ENCODE results near the gene ACACA.

The ACACA gene

DNA sequence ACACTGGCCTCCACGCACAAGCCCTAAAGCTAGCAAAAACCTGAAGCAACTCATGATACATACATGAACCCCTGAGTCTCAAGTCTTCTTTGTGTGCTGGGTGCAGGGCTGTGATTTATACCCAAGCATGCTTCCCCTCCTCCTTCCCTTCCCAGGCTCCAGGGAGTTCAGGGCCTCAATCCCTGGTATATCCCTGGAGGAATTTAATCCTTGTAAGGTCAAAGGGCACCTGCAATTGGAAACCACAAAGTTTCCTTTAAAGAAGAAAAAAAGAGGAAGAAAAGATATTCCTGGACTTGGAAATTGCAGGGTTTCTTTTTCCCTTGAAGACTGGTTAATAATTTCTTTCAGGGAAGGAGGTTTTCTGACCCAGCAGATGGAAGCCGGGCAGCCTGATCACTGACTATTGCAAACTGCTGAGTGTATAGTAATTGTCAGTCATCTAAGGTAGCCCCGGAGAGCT is 275.6 kb downstream of the ACACA start:
- peak; percentile 14 for DNase-seq (ENCODE audit: low spot score)

DNA sequence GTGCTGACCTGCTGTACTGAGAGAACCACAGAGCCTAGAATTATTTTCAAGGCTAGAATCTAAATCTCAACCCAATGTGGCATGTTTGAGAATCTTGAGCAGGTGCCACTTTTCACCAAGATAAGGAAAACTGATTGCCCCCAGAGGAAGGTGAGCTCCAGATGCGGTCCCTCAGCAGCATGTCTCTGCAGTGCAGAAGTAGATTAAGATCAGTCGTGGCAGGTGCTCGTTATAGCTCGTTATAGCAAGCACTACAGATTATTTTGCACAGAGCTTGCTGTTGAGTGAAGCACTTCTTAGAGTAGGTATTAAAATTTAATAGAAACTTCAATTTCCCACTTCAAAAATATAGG is 281.8 kb downstream of the ACACA start:
- no peak for DNase-seq (ENCODE audit: low spot score)

DNA sequence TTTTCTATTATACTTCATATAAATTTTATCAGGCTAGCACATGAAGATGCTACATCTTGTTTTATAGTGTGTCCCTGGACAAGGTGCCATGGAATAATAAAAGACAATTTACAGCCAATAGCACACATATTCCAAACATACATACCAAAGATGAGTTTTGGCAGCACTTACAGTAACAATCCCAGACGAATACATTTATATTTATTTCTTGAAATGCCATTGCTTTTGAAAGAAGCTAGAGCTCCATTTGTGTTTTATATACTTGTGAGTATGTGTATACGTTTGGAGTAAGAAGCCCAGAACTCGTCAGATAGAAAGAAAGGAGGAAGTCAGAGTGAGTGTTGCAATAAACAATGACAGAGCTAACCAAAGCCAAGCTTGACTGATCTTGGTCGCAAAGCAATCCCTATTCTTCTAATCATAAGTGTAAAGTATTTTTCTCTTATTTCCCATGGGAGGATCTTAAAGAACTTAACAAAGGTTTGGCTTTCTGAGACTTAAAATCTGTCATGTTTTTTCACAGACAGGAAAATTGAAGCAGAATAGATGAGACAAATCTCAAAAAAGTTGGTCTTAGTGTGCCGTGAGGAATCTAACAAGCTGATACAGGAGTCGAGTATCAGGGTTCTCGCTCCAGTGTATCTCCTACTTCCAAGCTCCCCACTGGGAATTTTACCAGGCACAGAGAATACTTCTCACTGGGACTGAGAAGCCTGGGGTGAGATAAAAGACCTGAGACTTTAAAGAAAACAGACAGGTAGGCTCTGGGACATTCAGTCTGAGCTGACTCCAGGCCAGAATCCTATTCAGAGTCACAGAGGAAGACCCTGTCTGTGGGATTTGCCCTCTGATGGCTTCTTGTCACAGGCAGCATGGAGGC is 282.5 kb downstream of the ACACA start:
- no peak for DNase-seq (ENCODE audit: low spot score)

DNA sequence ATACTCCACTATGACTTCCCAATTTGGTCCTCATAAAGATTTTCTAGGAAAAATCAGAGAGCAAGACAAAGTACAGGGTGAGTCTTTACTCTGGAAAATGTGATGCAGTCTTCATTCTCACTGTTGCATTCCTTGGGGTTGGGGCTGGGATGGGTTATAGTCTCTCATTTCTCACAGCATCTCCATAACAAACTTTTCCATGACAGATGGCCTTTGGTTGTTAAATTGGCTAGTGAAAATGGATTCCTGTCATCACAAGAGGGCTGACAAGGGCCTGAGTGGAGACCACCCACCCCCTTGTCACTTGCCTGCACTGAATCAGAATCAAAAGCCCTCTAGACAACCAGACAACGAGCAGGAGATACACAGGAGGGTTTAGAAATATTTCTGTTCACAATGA is 283.2 kb downstream of the ACACA start:
- no peak for DNase-seq (ENCODE audit: low spot score)

DNA sequence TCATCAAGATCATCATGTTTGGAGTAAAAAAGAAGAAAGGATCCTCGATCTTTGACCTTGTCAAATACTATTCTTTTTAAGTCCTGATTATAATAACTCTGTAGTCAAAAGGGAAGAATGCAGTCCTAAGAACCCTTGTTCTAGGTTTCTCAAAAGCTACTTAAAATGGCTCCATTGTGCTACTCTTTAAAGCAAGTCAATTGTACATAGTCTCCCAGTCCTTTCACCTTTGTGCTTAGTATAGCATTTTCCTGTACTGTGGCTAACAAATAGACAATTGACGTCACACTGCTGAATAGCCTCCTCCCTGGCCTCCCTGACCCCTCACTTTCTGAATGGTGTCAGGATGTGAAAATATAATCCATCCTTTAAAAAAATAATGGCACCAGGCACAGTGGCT is 285.0 kb downstream of the ACACA start:
- no peak for DNase-seq (ENCODE audit: low spot score)

DNA sequence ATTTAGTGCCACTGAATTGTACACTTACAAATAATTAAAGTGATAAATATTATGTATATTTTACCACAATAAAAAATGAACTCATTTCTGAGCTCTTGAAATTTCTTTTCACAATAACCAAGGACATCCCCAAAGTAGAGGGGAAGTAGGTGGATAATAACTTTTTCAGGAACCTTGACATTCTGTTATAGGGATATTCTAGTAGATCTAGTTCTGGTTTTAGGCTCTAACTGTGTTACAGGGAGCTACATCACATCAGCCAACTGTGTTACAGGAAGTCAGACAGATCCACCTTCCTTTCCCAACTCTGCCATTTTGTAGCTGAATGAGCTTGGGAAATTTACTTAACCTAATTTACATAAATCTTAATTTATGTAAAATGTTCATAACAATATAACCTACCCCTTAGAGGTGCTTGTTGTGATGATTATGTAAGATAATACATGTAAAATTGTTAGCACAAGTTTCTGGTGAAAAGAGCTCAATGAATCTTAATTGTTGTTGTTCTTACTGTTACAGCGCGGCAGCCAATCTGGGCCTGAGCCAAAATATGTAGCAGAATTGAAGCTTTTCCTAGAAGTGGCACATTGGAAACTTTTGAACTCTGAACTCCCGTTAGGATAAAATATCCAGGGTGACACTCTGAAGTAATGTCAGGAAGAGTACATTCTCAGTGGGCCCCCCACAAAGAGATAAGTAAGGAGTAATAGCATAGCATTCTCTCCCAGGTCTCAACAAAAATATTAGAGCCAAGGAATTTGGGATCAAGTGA is 288.1 kb downstream of the ACACA start:
- DNase-seq (ENCODE audit: low spot score) = no peak

DNA sequence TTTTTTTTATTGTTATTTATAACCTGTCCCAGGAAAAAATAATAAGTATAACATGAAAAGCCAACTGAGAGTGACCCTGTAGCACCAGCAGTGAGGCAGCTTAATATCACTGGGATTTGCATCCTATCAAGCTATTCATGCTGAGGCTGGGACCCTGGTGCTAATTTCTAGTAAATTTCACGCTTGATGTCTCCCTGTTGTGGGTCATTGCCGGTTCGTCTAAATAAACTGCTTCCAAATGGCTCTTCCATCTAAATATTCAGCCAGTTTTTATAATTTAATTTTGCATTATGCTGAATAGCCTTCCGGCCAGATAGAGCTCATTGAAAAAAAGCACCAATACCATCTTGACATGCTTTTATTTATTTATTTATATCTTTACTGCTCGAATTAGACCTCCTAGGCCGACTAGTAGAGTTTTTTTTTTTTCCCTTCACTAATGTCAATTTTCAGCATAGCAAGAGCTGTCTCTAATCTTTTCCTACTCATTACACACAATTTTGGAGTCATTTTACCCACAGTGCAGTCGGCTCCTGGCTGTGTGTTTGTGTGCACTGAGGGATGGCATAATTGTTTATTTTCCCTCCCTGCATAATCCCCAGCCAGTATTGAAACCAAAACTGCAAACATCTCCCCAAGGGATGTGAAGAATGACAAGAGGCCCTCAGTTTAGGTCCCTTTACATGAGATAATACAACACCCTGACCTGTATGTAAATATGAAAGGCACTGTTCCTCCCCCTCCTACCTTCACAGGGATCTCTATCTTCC is 289.1 kb downstream of the ACACA start:
- DNase-seq (ENCODE audit: low spot score) = no peak

DNA sequence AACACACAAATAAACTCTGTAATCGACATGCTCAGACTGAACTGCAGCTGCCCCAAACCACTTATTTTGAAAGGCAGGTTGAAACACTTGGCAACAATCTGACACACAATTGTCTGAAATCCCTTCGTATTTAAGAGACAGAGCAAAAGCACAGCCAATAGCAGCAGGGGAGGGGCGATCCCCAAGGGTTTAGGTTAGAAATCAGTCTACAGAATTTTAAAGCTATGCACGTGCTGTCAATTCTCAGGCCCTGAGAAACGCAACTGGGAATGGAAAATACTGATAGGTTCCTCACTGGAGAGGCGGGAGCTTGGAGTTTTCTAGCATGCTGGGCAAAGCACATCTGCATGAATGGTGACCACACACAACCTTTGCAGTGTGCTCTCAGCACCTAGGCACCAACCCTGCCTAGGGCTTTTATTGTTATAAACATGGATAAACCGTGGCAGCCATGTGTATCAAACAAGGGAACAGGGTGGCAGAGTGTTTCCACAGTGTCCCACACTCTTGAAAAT is 289.9 kb downstream of the ACACA start:
- no peak for DNase-seq (ENCODE audit: low spot score)

DNA sequence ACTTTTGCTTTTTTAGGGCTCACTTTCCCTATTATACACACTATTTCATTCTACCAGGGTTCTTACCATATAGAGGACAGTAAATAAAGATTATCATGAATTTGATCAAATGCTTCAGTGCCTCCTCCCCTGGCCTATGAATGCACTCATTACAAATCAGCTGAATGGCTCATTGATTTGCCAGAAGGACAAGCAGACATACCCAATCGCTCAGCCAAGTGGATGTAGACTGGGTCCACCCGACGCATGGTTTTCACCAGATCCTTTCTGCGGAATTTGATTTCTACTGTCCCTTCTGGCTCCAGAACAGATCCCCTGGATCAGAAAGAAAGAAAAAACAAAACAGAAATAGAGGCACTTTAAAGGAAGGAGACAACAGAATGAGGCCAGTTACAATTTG is 295.3 kb downstream of the ACACA start:
- DNase-seq (ENCODE audit: low spot score) = no peak

DNA sequence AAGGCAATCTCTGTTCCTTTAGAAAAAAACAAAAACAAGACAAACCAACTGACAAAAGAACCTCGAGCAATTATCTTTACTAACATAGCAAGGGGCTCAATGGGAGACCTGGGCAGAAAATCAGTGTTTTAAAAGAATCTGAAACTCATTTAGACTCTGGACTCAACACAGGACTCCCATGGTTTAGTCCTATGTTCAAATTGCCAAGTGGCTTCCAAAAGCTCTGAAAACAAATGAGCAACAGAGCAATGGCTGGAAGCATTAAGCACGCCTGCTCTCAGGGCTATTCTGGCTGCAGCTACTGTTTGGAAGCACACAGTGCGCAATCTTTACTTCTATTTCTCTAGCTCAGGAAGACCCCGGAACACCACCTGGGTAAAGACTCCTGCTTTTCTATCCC is 295.9 kb downstream of the ACACA start:
- DNase-seq (ENCODE audit: low spot score) = no peak

DNA sequence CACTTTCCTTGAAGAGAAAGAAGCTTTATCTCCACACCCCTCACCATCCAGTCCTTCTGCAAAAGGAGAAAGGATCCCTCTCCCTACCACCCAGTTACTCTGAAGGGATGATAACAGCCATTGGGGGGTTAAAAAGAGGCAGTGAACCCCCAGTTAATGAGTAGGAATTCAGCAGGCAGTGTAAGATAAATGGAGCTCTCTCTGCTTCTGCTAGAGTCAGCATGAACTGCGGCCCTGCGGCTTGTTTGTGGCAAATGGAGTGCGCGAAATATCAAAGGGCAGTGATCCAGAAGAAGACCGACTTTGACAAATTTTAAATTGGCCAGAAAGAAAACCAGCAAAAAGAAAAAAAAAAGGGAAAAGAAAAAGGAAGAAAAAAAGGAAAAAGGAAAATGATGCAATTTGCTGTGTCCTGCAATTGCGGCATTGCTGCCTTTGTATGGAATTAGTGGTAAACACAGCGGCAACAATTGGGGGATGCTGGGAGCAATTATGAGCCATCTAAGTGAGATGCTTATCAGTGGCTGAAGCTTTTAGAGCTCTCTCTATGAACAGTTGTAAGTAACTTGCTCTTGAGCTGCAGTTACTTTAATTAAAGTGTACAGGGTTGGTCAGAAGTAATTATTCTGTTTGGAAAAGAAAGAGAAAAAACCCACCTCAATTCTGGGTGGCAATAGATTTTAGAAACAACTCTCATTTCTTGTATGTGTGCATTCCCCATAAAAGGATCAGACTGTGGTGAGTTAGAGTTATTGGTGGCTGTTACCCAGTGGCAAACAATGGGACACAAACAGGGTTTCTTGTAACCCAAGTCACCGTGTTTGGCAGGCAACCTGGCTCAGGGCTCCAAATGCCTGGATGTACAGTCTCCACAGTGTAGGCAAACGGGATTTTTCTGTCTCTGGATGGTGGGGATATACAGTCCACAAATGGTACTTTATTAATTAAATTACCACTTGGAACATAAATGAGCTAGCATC is 296.6 kb downstream of the ACACA start:
- no peak for DNase-seq (ENCODE audit: low spot score)

DNA sequence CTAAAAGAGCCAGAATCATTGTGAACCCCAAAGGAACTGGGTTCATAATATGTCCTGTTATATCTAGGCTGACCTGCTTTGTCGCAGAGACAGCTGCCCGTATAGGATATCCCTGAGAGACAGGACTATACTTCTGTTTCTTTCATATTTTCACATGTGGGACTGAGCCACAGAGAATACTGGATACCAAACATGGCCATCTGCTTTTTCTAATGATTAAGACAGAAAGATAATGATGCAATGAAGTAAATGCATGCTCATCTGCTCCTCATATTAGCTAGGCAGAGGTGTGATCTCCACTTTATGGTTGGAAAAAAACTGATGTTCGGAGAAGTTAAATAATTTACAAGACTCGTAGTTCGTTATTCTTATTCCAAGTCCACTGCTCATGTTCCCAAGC is 297.5 kb downstream of the ACACA start:
- no peak for DNase-seq (ENCODE audit: low spot score)

DNA sequence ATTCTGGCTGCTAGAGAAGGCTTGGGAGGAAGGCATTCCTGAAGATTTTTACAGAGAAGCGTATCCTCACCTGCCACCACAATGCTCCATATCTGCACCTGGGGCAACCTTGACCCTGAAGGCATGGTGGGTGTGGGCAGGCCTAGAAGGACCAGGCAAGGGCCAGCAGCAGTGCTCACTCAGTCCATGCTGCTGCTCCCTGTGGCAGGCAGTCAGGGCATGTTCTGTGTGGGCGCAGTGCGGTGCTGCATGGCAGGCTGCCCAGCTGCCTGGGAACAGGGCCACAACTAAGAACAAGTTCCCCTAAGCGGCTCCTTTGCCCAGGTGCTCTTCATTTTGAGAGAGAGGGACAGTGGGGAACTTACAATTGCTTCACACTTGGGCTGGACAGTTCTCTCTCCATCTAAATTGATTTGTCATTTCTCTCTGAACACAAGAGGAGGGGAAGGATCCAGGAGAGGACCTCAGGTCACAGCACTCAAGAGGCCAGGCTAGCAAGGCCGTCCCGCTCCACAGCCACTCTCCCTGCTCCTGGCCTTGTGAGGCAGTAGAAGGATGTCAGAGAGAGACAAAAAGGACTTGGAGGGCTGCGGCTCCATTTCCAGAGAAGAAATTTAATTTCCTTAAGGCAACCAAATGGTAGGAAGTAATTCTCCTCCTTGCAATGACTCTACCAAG is 299.1 kb downstream of the ACACA start:
- DNase-seq (ENCODE audit: low spot score) = no peak

DNA sequence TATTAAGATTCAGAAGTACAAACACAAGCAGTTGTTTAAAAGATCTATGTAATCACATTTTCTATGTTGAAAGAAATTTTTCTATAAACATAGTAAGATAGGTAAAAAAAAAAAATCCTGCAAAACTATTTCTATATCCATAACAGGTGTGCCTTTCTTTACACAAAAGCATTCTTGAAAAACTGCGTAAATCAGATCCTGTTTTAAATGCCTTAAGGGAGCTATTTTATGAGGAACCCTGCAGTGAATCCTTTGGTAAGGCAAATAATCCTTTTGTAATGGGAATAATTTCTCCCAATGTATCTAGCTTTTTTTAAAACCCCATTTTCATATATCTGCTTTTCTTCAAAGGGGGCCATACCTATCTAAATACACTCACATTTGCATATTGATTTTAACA is 300.6 kb downstream of the ACACA start:
- no peak for DNase-seq (ENCODE audit: low spot score)

DNA sequence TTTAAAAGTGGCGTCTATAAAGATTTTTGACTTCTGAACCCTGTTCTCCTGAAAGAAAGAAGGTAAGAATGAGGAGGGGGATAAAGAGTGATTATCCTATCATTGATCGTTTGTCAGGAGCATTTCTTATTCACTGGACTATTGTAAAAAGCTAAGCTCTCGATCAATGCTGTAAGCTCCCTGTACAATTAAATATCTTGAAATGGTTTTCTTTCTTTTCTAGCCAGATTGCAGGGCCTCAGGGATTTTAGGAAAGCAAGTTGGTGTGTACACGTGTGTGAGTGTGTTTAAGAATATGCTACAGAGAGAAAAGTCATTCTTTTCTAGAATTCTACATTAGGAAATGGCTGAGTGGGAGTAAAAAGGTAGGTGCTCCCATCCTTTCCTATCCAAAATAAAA is 303.4 kb downstream of the ACACA start:
- DNase-seq (ENCODE audit: low spot score) = no peak

DNA sequence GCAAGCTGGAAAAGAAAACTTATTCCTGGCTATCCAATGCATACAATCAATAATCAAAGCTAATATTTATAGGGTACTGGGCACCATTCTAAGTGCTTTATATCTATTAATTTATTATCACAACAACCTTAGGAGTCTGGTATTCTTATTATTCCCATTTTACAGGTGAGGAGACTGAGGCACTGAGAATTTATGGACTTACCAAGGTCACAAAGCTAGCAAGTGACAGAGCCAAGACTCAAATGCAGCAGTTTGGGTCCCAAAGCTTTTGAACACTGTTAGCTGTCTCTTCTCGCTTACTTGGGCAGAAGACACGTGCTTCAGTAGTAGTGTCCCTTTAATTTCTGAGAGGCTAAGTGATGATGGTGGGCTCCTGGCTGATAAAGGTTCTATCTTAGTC is 305.3 kb downstream of the ACACA start:
- no peak for DNase-seq (ENCODE audit: low spot score)

DNA sequence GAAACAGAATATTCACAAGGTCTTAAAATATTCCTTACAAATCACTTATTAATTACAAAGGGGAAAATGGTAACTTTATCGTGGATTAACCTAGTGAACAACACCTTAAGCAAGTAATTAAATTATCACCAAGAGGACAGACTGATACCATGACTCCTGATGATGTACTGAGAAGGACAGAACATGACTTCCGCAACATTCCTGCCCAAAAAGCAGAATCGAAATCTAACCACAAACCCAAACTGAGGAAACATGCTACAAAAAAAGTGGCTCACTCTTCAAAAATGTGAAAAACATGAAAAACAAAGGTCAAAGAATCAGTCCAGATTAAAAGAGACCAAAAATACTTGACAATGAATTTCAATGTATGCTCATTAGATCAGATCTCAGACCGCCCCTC is 306.4 kb downstream of the ACACA start:
- no peak for DNase-seq (ENCODE audit: low spot score)

DNA sequence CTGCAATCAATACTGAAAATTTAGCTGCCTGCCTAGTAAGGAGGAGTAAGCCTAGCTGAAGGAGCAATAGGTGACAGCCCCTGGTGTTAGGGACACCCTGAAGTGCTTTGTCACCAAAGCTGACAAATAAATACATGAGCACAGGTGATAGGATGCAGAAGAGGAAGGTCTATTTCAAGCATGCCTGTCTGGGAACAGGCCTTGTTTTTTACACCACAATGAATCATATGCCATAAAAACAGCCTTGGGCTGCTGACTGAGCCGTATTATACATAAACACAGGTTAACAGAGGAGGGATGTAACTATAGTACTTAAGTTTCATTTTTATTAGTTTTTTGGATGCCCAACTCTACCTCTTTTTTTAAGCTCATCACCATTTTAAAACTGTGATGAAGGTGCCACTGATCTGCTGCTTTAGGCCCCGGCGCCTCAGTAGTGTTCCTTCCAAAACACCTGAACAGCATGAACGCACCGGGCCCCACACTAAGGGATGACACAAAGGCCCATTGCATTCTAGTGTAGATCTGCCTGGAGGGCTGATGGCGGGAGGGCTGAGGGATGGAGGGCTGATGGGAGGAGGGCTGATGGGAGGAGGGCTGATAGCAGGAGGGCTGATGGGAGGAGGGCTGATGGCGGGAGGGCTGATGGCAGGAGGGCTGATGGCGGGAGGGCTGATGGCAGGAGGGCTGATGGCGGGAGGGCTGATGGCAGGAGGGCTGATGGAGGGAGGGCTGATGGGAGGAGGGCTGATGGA is 307.5 kb downstream of the ACACA start:
- no peak for DNase-seq (ENCODE audit: low spot score)

DNA sequence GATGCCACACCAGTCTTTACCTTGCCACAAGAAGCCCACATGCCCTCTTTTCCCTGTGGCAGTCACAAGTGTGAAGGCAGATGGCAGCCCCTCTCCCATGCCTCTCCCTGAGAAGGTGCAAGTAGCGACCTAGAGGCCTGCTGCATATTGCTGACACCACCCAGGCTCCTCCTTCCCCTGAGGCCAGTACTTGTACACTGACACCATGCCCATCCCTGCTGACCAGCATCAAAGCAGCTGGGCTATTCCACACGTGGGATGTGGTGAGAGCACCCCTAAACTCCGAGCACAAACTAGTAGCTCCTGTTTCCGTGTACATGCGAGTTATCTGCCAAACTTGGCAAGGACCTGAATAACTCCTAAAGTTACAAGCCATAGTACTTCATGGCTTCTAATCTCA is 308.5 kb downstream of the ACACA start:
- DNase-seq (ENCODE audit: low spot score) = no peak

DNA sequence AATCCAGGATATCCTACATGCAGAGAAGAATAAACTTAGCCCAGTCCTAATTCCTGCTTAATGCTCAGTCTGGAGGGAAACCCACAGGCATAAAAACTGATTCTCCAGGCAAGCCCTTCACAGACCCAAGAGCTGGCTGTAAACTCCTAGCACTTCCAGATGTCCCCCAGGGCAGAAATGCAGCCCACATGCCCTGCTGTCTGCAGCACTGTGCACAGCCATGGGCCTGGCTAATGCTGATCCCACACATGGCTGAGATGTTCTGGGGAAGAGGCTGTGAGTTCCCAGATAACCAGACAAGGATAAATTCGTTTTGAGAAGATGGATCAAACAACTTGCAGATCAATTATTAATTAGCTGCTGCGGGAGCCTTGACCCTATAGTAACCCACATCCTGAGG is 309.5 kb downstream of the ACACA start:
- DNase-seq (ENCODE audit: low spot score) = no peak

Measured in HuH-7 (cell line).